Spleen (tissue), 11 donors: ENCODE results near the gene PEX26. TPM values are rescaled to one million over a fixed set of nuclear protein-coding genes. Genes with fewer than 3 reads are reported as not detected.
A peak's percentile ranks its signal among the peaks of the same experiment; 100 is the strongest.

Experiments used
- DNase-seq: peaks from one replicate; pipeline ENCODE4 v3.0.0-alpha.2; 2020
- H3K27ac ChIP-seq, 8 donors: fragments of 200-600 bp; sonication (generic) in 7 of 8; 1 replicate in 4 of 8; 2 replicates in 4 of 8; pipeline versions ENCODE4 v1.5.0 to v1.8.0; 2016 to 2021; ENCODE audit warnings: inconsistent platforms in 4 of 8, mild to moderate bottlenecking in 4 of 8, moderate library complexity in 1 of 8
- H3K27me3 ChIP-seq, 7 donors: fragments of 200-600 bp; sonication (generic) in 6 of 7; replicated peaks in 1 of 7; 1 replicate in 4 of 7; 2 replicates in 3 of 7; pipeline versions ENCODE4 v1.5.0 to v1.8.0; 2016 to 2021; ENCODE audit warnings: inconsistent platforms in 3 of 7, mild to moderate bottlenecking in 1 of 7
- H3K36me3 ChIP-seq, 6 donors: fragments of 200-600 bp; sonication (generic) in 5 of 6; 1 replicate in 4 of 6; 2 replicates in 2 of 6; pipeline versions ENCODE4 v1.5.0 to v1.8.0; 2016 to 2021; ENCODE audit warnings: inconsistent platforms in 2 of 6
- H3K4me1 ChIP-seq, 6 donors: fragments of 200-600 bp; sonication (generic) in 5 of 6; 1 replicate in 3 of 6; 2 replicates in 3 of 6; pipeline versions ENCODE4 v1.5.0 to v1.8.0; 2016 to 2021; ENCODE audit warnings: inconsistent platforms in 3 of 6
- H3K4me3 ChIP-seq, 8 donors: fragments of 200-600 bp; sonication (generic) in 7 of 8; 1 replicate in 4 of 8; 2 replicates in 4 of 8; pipeline versions ENCODE4 v1.5.0 to v1.8.0; 2016 to 2021; ENCODE audit warnings: inconsistent platforms in 4 of 8, mild to moderate bottlenecking in 4 of 8, moderate library complexity in 2 of 8
- H3K9me3 ChIP-seq, 8 donors: fragments of 200-600 bp; sonication (generic) in 7 of 8; 1 replicate in 4 of 8; 2 replicates in 4 of 8; pipeline versions ENCODE4 v1.5.0 to v1.8.0; 2016 to 2021; ENCODE audit warnings: inconsistent platforms in 4 of 8
- CTCF ChIP-seq, 11 experiments: fragments of 200-600 bp in 7 of 11; fragments of 450-650 bp in 4 of 11; sonication (generic) in 4 of 11; IDR thresholded peaks in 8 of 11; conservative IDR thresholded peaks in 3 of 11; 1 replicate in 7 of 11; 2 replicates in 4 of 11; pipeline versions ENCODE4 v1.4.0 to v1.8.0; 2016 to 2021; ENCODE audit warnings: antibody characterized with exemption in 11 of 11, inconsistent platforms in 4 of 11, mild to moderate bottlenecking in 1 of 11
- POLR2A ChIP-seq, 3 donors: fragments of 450-650 bp; IDR thresholded peaks; one replicate each; pipeline ENCODE4 v1.5.1; 2017; ENCODE audit warnings: antibody characterized with exemption in 3 of 3, mild to moderate bottlenecking in 1 of 3
- POLR2AphosphoS5 ChIP-seq, 3 donors: sonication (generic); formaldehyde crosslinking; IDR thresholded peaks; one replicate each; pipeline ENCODE4 v1.5.1; 2017; ENCODE audit warnings: antibody characterized with exemption in 3 of 3
- WGBS, 5 donors: extraction: QIAGEN DNeasy Blood & Tissue Kit in 3 of 5; methylation state at CpG; one replicate each; pipeline versions ENCODE4 v1.1.5 to v1.1.7; 2013 to 2018; 5-methylcytosine and 5-hydroxymethylcytosine counted together
- intact Hi-C: fragments of 100-400 bp; cut with DNase I; formaldehyde crosslinking; loops from one replicate; pipeline ENCODE4 v1.15.0; 2023; ENCODE audit warnings: low total_unique reads
- polyA plus RNA-seq, 3 donors: library from polyadenylated mRNA; stranded (reverse); fragments of 200-250 nt; gene quantifications; one replicate each; pipeline ENCODE4 v1.2.1, GENCODE V29; 2013
- total RNA-seq, 7 donors: library from RNA; depleted of rRNA in 3 of 7; stranded (reverse); fragments of >200 nt in 3 of 7; fragmentation: NEBNext Ultra II Directional in 4 of 7; extraction: Animal tissue kit (Norgen Biotek cat#: 25700) in 4 of 7; gene quantifications; one replicate each; pipeline versions ENCODE4 v1.1.0 to v1.2.1, GENCODE V29; 2016 to 2021
- donor health status: healthy with polysubstance abuse.
- donor health status: DM: no; HTN: no; CAD: no; lungs with moderate emphysema.
- donor health status: DM: no; HTN: no; CAD: no.
- donor health status: Bipolar disorder and iron deficiency.
- donor health status: healthy.
- donor health status: DM: no; HTN: no; CAD: no.
- donor health status: DM: yes; HTN: yes; CAD: no.

PEX26 gene
- total and polyA plus RNA-seq, 10 donors, result 5.1 to 41.0 (median 31.9) TPM

- no peak for TF ChIP-seq POLR2AphosphoS5 (IDR thresholded peaks at IDR 0.05)
- no peak for TF ChIP-seq CTCF (IDR thresholded peaks at IDR 0.05 in 8 of 11, conservative IDR thresholded peaks at IDR 0.05 in 3 of 11)
- TF ChIP-seq POLR2A (IDR thresholded peaks at IDR 0.05), result no peak
- DNase-seq, result peak; percentile 60
- no peak overlapping the region for H3K27ac ChIP-seq
- peaks cover 14 to 61% (median 35%) of the 10 kb centered on the region in 6 donors for H3K4me1 ChIP-seq
- H3K4me3 ChIP-seq, result no peak overlapping the region
- peaks cover 2 to 34% (median 13%) of the 10 kb centered on the region in 7 donors for H3K27me3 ChIP-seq
- intact Hi-C loops, result no loop called here
- no peaks in the 10 kb centered on the region for H3K9me3 ChIP-seq
- H3K36me3 ChIP-seq, result no peaks in the 10 kb centered on the region
- 89 to 95% (median 91%) methylated on average over 13 to 15 of the region's 15 CpGs for WGBS, 5 donors
Measured at GRCh38 chr22:18114976-18115652, 37.3 kb downstream of the PEX26 start.

DNA sequence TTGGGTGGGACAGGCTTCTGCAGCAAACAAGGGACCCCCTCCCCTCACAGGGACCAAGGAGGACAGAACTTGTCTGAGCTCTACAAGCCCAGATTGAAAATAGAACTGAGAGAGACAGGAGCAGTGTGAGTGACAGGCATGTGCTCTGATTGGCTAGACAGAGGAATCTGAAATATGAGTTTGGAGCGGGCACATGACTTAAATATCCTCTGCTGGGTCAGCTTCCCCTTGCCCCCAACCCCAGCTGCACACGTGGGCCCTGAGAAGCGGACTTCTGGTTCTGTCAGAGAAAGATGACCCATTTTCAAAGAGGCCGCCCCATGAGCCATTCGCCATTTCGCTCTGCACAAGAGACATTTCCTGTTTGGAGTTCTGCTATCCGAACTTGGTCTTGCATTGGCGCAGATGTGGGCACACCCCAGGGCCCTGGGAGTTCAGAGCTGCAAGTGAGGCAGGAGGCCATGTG is 38.1 kb downstream of the PEX26 start:
- H3K27ac ChIP-seq, result no peak overlapping the region
- intact Hi-C loops, result no loop called here
- H3K4me1 ChIP-seq, result peaks cover 12 to 53% (median 27%) of the 10 kb centered on the region in 6 donors
- no peaks in the 10 kb centered on the region for H3K9me3 ChIP-seq
- no peaks in the 10 kb centered on the region for H3K36me3 ChIP-seq
- H3K27me3 ChIP-seq, result peaks cover 0 to 26% (median 7%) of the 10 kb centered on the region in 7 donors
- no peak overlapping the region for H3K4me3 ChIP-seq
- no peak for TF ChIP-seq CTCF (IDR thresholded peaks at IDR 0.05 in 8 of 11, conservative IDR thresholded peaks at IDR 0.05 in 3 of 11)
- no peak for TF ChIP-seq POLR2AphosphoS5 (IDR thresholded peaks at IDR 0.05)
- TF ChIP-seq POLR2A (IDR thresholded peaks at IDR 0.05), result no peak
- WGBS, 5 donors, result 63 to 79% (median 65%) methylated on average over 8 of the region's 8 CpGs
- no peak for DNase-seq

DNA sequence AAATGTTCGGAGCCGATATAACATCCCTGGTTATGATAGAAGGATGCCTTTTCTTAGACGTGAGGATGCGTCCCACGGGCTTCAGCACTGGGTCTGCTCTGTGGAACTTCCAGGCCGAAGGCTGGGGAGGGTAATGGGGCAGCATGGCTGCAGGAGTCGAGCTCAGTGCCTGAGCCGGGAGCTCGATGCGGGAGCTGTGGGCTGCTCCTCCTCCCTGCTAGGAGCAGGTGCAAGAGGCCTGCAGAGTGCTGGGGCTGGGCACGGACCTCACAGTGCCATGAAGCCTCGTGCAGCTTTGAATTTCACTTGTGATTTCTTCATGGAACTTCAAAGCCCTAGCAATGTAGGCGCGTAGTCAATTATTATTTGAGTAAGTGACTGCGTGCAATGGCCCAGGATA is 38.8 kb downstream of the PEX26 start:
- Histone ChIP-seq H3K36me3 (peaks cover 0 to 5% (median 0%) of the 10 kb centered on the region in 6 donors), H3K9me3 (no peaks in the 10 kb centered on the region), H3K4me3 (no peak overlapping the region), H3K27me3 (peaks cover 0 to 19% (median under 1%) of the 10 kb centered on the region in 7 donors), H3K4me1 (peaks cover 10 to 46% (median 20%) of the 10 kb centered on the region in 6 donors), H3K27ac (no peak overlapping the region)
- 91 to 96% (median 95%) methylated on average over 15 of the region's 15 CpGs for WGBS, 5 donors
- intact Hi-C loops, result no loop called here
- no peak for TF ChIP-seq POLR2AphosphoS5 (IDR thresholded peaks at IDR 0.05)
- no peak for DNase-seq

GRCh38 chr22:18118345-18118915 is 40.6 kb downstream of the PEX26 start:
- Histone ChIP-seq H3K27ac (no peak overlapping the region), H3K9me3 (no peaks in the 10 kb centered on the region), H3K36me3 (peaks cover 0 to 7% (median 0%) of the 10 kb centered on the region in 6 donors), H3K27me3 (peaks cover 0 to 7% (median 0%) of the 10 kb centered on the region in 7 donors), H3K4me3 (no peak overlapping the region), H3K4me1 (peaks cover 10 to 35% (median 15%) of the 10 kb centered on the region in 6 donors)
- TF ChIP-seq CTCF (IDR thresholded peaks at IDR 0.05 in 8 of 11, conservative IDR thresholded peaks at IDR 0.05 in 3 of 11) (no peak), POLR2AphosphoS5 (IDR thresholded peaks at IDR 0.05) (no peak), POLR2A (IDR thresholded peaks at IDR 0.05) (no peak)
- intact Hi-C loops, result no loop called here
- 86 to 89% (median 88%) methylated on average over 9 of the region's 9 CpGs for WGBS, 5 donors
- DNase-seq, result no peak
